ENCODE measurements around the gene NCOR2.

NCOR2 gene

DNA sequence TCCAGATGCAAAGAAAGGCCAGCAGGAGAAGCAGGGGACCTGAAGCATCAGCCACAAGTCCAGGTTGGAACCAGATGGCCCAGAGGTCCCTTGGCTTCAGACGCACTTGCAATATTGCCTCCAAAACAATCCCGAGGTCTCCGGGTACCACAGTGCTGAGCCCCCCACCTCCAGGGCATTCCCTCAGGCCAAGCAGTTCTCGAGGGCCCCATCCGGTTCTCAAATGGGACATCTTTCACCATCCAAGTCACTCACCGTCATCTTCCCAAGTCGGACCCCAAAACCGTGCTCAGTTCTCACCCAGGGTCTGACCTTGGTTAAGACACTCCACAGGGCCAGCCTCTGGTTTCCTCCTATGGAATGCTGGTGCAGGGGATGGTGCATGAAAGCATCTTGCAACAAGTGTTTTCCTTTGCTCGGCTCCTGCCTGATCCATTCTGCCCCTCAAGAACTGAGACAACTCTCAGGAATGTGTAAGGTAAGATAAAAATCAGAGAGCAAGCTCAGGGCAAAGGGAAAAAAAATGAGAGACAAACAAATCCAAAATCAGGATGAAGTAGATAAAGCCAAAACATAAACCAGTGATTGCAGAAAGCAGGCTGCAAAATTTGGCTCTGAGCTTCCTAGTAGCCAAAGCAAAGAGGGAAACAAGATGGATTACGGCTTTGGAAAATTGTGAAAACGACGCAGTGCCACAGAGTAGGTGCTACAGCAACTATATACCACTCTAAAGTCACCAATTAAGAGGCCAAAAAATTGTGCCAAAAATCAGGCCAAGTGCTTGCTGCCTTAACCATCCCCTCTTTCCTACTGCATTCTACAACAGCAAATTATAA lies 8.0 kb downstream of the NCOR2 start:
- no peak for DNase-seq (ENCODE audit: low read depth)

- no peak for DNase-seq (ENCODE audit: low read depth)
Observed at GRCh38 chr12:124558313-124558712, 9.1 kb downstream of the NCOR2 start.

DNA sequence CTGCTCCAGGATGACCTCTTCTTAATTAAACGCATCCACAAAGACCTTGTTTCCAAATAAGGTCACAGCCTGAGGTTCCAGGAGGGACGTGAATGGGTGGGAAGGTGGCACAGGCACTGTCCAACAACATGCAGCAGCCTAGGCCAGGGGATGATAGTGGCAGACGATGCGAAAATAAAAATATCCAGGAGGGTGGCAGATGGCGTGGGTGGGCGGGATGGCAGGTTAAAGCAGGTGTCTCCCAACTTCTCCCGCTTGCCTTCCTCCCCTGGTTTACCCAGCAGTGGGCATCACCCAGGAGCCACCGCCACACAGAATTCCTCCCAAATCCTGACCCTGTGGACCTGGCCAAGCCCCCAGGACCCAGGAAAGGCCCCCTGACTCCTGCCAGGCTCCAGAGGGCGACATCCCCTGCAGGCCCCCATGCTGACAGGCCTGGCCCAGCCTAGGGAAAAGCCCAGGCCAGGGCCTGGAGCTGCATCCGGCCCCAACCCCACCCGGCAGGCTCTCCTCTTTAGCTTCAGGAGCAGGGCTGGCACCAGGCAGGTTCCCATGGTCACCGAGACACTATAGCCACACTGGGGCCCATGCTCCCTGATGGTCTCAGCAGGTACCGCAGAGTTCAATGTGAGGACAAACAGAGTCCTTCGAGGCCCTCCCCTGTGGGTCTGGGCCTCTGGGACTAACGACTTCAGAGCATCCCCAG lies 9.7 kb downstream of the NCOR2 start:
- DNase-seq (ENCODE audit: low read depth), result no peak

DNA sequence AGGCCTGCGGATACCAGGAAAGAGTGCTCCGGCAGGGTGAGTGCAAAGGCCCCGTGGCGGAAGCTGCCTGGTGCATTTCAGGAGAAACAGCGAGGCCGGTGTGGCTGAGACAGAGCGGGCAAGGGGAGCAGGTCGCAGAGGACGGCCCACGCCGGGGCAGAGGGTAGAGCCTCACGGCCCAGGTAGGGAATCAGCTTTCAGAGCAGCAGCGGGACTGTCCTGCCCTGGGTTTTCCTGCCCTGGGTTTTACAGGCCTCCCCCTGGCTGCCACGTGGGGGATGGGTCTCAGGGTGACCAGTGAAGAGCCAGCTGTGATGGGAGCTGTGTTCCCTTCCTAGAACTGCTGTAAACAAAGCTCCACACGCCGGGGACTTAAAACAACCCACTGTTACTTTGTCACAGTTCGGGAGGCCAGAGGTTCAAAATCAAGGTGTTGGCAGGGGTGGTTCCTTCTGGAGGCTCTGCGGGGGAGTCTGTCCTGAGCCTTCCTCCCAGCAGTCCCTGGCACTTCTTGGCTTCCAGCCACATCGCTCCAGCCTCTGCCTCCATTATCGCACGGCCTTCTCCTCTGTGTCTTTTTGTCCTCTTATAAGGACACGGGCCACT lies 10.4 kb downstream of the NCOR2 start:
- no peak for DNase-seq (ENCODE audit: low read depth)

DNA sequence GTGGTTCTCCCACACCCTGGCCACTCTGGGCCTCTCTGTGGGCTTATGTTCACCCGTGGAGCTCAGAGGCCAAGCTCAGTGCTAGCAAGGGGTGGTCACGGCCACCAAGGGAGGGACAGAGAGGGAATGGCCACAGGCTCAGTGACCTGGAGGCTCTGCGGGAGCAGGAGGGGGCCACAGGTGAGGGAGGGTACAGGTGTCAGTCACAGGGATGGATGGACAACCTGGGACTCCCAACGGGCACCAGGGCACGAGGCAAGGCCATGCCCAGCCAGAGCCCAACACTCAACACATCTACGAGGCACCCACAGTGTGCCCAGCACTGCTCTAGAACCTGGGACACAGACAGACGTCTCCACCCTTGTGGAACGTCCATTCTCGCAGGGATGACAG lies 11.3 kb downstream of the NCOR2 start:
- DNase-seq (ENCODE audit: low read depth), result no peak

GRCh38 chr12:124555168-124556073 lies 12.0 kb downstream of the NCOR2 start:
- no peak for DNase-seq (ENCODE audit: low read depth)

- no peak for DNase-seq (ENCODE audit: low read depth)
Observed at GRCh38 chr12:124554429-124555029, 12.9 kb downstream of the NCOR2 start.

GRCh38 chr12:124553862-124554428 lies 13.5 kb downstream of the NCOR2 start:
- no peak for DNase-seq (ENCODE audit: low read depth)

DNA sequence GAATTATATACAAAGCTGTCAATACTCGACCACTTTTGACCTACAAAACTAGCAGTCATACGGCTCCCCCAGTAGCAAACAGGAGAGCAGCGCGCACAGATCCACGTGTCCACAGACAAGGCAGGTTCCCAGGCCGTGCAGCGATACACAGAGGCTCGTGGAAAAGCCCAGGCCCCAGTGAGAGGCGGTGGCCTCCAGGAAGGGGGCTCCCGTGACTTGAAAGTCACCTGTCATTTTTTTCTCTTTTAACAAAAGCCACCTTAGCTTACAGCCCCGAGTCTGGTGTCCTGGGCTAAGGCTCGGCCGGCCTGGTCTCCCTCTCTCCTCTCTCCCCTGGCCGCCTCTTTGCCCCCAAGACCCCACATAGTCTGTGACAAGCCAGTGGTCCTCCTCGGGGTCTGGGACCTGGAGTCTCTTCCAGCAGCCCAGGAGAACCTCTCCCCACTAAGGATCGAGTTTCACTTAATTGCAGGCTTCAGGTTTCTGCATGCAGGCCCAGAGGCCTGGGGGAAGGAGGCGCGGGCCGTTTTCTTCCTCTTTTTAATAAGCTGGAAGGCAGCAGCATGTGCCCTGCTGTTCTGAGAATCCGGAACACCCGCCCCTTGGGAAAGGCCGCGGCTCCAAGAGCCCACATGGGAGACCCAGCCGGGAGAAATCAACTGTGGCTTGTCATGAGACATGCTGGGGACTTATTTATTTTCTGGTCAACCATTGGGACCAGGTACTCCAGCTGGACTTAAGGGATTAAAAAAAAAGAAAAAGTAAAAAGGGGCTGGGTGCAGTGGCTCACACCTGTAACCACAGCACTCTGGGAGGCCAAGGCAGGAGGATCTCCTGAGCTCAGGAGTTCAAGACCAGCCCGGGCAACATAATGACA lies 15.9 kb downstream of the NCOR2 start:
- DNase-seq (ENCODE audit: low read depth), result no peak

DNA sequence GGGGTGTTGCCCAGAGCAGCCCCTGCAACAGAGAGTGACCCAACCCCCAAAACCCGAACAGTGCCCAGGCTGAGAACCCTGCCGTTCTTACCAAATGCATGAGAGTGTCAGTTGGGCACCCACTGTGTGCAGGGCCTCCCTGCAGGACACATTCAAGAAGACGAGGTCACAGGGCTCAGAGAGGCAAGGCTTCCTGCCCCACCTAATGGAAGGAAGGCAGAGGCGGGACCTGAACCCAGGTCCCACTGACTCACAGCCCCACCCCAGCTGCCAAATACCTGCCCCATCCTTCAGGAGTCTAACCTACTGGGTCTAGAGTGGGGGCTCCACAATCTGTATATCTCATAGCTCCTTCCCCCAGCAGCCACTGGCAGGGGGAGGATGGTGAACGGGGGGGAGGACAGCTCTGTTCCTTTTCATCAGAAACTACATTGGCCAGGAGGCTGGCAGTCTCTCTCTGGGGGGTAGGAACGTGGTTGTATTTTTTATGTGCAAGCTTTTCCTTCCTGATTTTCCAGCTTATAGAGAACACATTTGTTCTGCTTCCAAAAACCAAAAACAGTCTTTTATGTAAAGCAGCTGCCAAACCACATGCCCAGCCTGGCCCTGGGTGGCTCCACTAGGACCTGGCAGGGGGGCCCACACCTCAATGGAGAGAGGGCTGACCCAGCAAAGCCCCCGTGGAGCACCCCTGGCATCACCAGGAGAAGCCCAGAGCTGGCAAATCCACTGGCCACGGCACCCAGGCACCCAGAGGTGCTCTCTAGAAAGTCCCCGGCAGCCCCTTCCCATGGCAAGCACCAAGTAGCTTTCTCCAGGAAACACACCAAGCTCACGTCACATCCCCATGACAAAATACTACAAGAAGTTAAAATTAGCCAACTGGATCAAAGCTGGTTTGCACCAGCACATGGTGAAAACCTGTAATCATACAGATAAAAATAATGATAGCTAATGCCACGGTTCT lies 17.0 kb downstream of the NCOR2 start:
- DNase-seq (ENCODE audit: low read depth), result no peak

DNA sequence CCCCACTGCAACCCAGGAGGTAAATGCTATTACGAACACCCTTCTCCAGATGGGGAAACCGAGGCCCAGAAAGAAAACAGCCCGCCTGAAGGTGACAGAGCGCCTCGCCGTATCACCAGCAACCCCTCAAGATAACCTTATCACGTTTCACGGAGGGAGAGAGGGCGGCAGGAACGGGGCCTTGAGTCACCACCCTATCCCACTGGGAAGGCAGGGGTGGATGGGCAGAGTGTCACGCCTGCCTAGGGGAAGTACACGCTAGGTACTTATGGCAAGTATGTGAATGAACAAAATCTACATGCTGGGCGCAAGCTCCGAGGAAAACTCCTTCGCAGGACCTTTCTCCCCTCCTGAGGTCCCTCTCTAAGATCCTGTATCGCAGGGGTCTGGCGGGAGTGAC lies 17.8 kb downstream of the NCOR2 start:
- DNase-seq (ENCODE audit: low read depth), result no peak

DNA sequence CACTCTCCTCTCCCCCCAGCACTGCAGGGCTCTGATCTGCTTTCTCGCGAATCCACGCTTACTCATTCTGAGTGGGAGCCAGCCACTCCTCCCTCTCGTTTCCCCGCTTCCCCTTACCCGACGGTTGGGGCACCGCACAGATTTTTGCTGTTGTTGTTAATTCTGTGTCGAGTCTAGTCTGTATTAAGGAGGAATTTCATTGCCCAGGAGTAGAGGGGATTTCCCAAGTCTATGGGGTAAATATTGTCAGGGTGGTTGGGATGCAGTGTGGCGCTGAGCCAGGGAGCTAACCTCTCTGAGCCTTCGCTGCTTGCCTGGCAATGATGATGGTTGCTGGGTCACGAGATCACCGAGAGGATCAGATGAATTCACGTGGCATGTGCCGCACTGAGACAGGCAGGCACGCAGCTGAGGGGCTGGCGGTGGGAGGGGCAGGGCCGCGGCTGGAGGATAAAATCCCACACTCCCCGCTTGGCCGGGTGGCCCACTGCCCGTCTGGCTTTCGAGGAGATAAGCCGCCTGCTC lies 18.5 kb downstream of the NCOR2 start:
- no peak for DNase-seq (ENCODE audit: low read depth)

- no peak for DNase-seq (ENCODE audit: low read depth)
Observed at GRCh38 chr12:124547626-124548025, 19.8 kb downstream of the NCOR2 start.

GRCh38 chr12:124545508-124546418 lies 21.6 kb downstream of the NCOR2 start:
- peak; percentile 37 for DNase-seq (ENCODE audit: low read depth)

- DNase-seq (ENCODE audit: low read depth), result no peak
Observed at GRCh38 chr12:124544983-124545382, 22.4 kb downstream of the NCOR2 start.

GRCh38 chr12:124544311-124544970 lies 23.0 kb downstream of the NCOR2 start:
- no peak for DNase-seq (ENCODE audit: low read depth)
